Hippocampal formation (tissue), 2 donors: ENCODE measurements around the gene FBXO45.
A peak's percentile ranks its signal among the peaks of the same experiment; 100 is the strongest.
"Not testable (repeated sequence)": the region's sequence is repeated elsewhere in the genome, so short reads cannot be mapped to it uniquely, and the experiment has no call there.

Experiments
- DNase-seq, 2 donors: peaks; one replicate each; lab custom pipeline; 2025; lab: John Stamatoyannopoulos, UW

Gene FBXO45

DNA sequence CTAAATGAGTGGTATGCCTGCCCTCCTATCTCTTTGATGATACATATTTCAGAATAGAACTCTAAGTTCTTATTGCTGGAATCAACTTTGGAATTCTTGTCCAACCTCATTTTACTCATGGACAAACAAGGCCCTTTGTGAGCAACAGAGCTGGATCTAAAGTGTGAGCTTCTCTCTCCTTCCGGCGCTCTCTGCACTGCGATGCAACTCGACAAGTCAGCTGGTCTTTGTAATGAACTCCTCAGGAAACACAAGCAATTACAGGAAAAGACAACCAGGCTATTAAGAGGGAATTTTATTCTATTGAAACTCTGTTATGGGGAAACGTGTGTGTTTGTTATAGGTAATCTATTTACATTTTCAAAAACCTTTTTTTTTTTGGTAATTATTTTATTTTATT, 50.8 kb downstream of the FBXO45 start:
- no peak for DNase-seq

DNA sequence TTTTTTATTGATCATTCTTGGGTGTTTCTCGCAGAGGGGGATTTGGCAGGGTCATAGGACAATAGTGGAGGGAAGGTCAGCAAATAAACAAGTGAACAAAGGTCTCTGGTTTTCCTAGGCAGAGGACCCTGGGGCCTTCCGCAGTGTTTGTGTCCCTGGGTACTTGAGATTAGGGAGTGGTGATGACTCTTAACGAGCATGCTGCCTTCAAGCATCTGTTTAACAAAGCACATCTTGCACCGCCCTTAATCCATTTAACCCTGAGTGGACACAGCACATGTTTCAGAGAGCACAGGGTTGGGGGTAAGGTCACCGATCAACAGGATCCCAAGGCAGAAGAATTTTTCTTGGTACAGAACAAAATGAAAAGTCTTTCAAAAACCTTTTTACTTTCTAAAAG, 51.2 kb downstream of the FBXO45 start:
- DNase-seq: not testable (repeated sequence)

DNA sequence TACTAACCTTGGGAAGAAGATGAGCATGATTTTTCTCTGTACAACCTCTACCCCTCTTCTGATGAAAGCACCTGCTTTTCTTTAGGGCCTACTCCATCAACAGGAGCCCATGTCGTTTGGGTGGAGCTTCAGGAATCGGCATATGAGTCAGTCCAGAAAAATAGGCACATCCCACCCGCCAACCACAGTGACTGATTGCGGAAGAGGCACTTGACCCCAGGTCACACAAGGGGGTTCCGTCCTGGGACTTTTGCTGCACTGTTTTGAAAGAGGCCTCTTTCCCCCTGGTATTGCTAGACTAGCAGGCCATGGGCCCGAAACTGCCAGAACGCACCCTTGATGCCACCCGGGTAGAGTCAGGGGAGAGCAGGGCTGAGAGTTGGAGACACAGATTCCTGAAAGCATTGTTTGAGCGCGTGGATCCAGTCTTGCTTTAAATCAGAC, 51.7 kb downstream of the FBXO45 start:
- DNase-seq: no peak

- no peak for DNase-seq
These were observed 52.2 kb downstream of the FBXO45 start for GRCh38 chr3:196620684-196621083.

DNA sequence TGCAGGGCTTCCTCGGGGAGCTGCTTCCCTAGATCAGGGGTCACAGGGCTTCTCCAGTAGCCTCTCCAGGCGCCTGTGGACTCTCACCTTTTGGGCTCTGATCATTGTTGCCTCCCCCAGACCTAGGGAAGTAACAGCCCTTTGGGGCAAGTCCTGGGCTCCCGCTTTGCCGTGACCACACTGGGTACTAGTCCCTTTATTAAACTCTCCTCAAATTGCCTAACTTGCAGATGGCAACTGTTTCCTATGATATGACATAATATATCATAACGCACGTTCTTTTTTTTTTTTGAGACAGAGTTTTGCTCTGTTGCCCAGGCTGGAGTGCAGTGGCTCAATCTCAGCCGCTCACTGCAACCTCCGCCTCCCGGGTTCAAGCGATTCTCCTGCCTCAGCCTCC, 53.2 kb downstream of the FBXO45 start:
- DNase-seq: no peak

DNA sequence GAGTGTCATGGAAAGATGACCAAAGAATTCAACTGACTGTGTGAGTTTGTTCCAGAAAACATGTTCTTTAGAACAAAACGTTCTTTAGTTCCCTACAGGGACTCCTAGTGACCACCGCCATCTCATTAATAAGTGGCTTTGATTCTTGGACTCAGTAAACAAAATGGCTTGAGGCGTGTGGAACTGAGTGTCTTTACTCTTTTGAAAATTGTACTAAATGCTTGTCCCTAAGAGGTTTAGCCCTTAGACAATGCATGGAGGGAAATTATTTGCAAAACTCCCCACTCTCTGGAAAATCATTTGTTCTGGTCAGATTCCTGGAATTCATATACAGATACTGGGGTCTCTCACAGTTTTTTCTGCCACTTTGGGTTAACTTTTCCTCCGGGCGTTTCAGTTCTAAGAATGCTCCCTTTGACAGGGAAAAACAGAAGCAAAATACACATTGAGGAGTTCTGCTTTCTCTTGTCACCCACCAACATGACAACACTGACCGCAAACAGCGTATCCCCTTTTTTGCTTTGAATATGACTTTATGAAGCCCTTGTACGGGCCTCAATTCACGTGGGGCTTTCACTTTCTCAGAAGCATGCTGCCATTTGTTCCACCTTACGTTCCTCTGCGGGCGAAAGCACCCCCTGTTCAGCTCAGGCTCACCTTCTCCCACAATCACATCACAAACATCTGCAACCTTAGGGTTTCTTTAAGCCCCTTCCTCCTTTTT, 55.8 kb downstream of the FBXO45 start:
- DNase-seq: peak in 1 of 2 donors; percentile 42

- no peak for DNase-seq
These were observed 56.4 kb downstream of the FBXO45 start for GRCh38 chr3:196624907-196625306.

- no peak for DNase-seq
These were observed 56.9 kb downstream of the FBXO45 start for GRCh38 chr3:196625331-196625730.

DNA sequence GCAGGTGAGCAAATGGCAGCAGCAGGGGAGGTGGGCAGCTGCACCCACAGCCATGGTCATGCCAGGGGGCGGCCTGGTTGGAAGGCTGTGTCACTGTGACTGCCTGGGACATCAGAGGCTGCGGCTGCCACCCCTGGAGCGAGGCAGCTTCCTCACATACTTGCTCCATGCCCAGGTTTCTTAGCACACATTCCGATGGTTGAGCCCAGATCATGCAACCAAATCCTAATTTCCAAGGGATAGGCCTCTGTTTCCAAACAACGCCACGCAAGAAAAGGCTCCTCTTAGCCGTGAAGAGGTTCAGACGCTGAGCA, 59.4 kb downstream of the FBXO45 start:
- DNase-seq: no peak

DNA sequence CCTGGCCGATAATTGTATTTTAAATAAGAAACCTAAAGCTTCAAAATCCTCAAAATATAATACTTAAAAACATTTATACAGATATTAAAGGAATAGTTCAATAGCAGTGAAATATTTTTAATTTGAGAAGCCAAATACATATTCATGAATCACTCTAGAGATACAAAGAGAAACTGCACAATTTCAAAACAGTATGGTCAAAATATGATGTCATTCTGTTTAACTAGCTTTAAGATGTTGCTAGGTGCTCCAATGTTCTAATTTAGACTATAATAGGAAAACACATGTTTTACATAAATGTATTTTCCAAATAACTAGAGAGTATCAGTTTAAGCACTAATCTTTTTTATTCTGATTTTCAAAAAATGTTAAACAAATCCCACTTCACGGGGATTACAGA, 60.8 kb downstream of the FBXO45 start:
- DNase-seq: no peak

DNA sequence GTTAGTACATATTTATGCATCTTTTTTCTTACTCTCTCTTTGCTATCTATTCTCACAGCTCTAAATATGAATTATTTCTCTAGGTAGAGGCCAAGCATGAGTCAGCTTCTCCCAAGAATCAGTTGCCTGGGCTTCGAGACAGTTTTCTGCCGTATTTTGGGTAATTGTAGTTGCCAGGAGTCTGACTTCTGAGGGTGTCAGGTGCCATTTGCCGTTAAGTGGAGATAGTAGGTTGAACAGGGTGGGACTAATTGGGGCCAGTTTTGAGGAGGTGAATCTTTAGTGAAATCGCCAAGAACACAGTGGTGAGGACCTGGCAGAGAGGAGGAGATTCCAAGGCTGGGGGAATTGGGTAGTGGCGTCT, 63.2 kb downstream of the FBXO45 start:
- no peak for DNase-seq

- DNase-seq: peak; percentile 70 to 71
These were observed 63.7 kb downstream of the FBXO45 start for GRCh38 chr3:196632046-196632751.

GRCh38 chr3:196633555-196634151, 65.2 kb downstream of the FBXO45 start:
- DNase-seq: no peak

- no peak for DNase-seq
These were observed 65.8 kb downstream of the FBXO45 start for GRCh38 chr3:196634224-196634623.

DNA sequence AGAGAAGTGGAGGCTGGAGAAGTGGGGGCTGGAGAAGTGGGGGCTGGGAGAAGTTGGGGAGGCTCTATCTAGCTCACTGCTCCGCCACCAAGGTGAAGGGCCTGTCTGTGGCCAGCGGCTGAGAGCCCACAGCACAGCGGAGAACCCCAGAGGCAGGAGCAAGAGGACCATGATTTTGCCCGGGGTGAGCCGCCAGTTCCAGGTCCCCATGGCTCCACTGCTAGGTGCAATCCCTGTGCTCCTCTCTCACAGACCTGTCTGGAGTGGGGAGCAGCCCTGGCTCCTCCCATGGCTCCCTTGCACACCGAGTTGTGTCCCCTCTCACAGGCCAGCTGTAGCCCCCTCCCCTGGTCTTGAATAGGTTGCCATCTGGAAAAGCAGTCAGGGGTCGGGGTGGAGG, 66.4 kb downstream of the FBXO45 start:
- no peak for DNase-seq

GRCh38 chr3:196636369-196637349, 68.2 kb downstream of the FBXO45 start:
- no peak for DNase-seq

GRCh38 chr3:196637941-196638340, 69.5 kb downstream of the FBXO45 start:
- not testable (repeated sequence) for DNase-seq
